ENCODE measurements around the gene SLC16A9.

The SLC16A9 gene

GRCh38 chr10:59754951-59755350, 45.3 kb upstream of the SLC16A9 start:
- TF ChIP-seq ZNF70 (CRISPR knock-in tag; IDR thresholded peaks at IDR 0.05) (no peak), ARNTL (CRISPR knock-in tag; IDR thresholded peaks at IDR 0.05; ENCODE audit: borderline replicate concordance, low read depth) (no peak), TCF4 (CRISPR knock-in tag; IDR thresholded peaks at IDR 0.05; ENCODE audit: borderline replicate concordance) (no peak), ESRRG (CRISPR knock-in tag; IDR thresholded peaks at IDR 0.05) (no peak), TOX (CRISPR knock-in tag; IDR thresholded peaks at IDR 0.05; ENCODE audit: borderline replicate concordance) (no peak), SNAI2 (CRISPR knock-in tag; IDR thresholded peaks at IDR 0.05) (no peak)
- ATAC-seq, result no peak

GRCh38 chr10:59753267-59753666, 43.6 kb upstream of the SLC16A9 start, which contains the start of gene MRLN:
TSS of gene MRLN (minus strand) at chr10:59753455.
- ATAC-seq, result no peak; the same call in 2 of the 3 replicates
- no peak for TF ChIP-seq ZFP30 (CRISPR knock-in tag; IDR thresholded peaks at IDR 0.05)
- TF ChIP-seq ZFP3 (CRISPR knock-in tag; IDR thresholded peaks at IDR 0.05), result no peak
- no peak for TF ChIP-seq PATZ1 (CRISPR knock-in tag; IDR thresholded peaks at IDR 0.05; ENCODE audit: borderline replicate concordance)
- TF ChIP-seq PPARA (CRISPR knock-in tag; IDR thresholded peaks at IDR 0.05; ENCODE audit: borderline replicate concordance), result no peak
- no peak for TF ChIP-seq ZNF565 (CRISPR knock-in tag; conservative IDR thresholded peaks at IDR 0.05; ENCODE audit: low read depth)
- TF ChIP-seq GLIS3 (CRISPR knock-in tag; IDR thresholded peaks at IDR 0.05), result no peak
- no peak for TF ChIP-seq CREB5 (CRISPR knock-in tag; IDR thresholded peaks at IDR 0.05; ENCODE audit: low read depth)
- TF ChIP-seq ZNF70 (CRISPR knock-in tag; IDR thresholded peaks at IDR 0.05), result no peak
- TF ChIP-seq SNAI2 (CRISPR knock-in tag; IDR thresholded peaks at IDR 0.05), result no peak
- TF ChIP-seq BACH2 (CRISPR knock-in tag; IDR thresholded peaks at IDR 0.05; ENCODE audit: borderline replicate concordance), result no peak

GRCh38 chr10:59752278-59752940, 42.8 kb upstream of the SLC16A9 start:
- no peak for ATAC-seq
- TF ChIP-seq POU6F1 (CRISPR knock-in tag; IDR thresholded peaks at IDR 0.05; ENCODE audit: borderline replicate concordance, low read depth) (no peak), TOX (CRISPR knock-in tag; IDR thresholded peaks at IDR 0.05; ENCODE audit: borderline replicate concordance) (no peak), OSR1 (CRISPR knock-in tag; IDR thresholded peaks at IDR 0.05) (no peak), CSRNP3 (CRISPR knock-in tag; IDR thresholded peaks at IDR 0.05) (no peak), ISL1 (CRISPR knock-in tag; IDR thresholded peaks at IDR 0.05) (no peak), ZFP3 (CRISPR knock-in tag; IDR thresholded peaks at IDR 0.05) (no peak), TCF4 (CRISPR knock-in tag; IDR thresholded peaks at IDR 0.05; ENCODE audit: borderline replicate concordance) (no peak), ESRRG (CRISPR knock-in tag; IDR thresholded peaks at IDR 0.05) (no peak), RARB (CRISPR knock-in tag; IDR thresholded peaks at IDR 0.05) (no peak), CREB5 (CRISPR knock-in tag; IDR thresholded peaks at IDR 0.05; ENCODE audit: low read depth) (no peak), BACH2 (CRISPR knock-in tag; IDR thresholded peaks at IDR 0.05; ENCODE audit: borderline replicate concordance) (no peak)
